ENCODE measurements around the gene BSCL2.
A peak's percentile ranks its signal among the peaks of the same experiment; 100 is the strongest.

BSCL2 gene

GRCh38 chr11:62648967-62649364 is 58.3 kb downstream of the BSCL2 start:
- POLR2A ChIA-PET = interaction anchor here (2.3 kb wide), 1 partner anchor 17 kb away, joined by 25 read pairs; the partner anchor contains the start of genes C11orf98 and CSKMT
- no peak overlapping the region for H3K4me3 ChIP-seq (ENCODE audit: low read depth, low read length)
- DNase-seq (ENCODE audit: low read depth, low spot score) = no peak
- no peak for TF ChIP-seq CTCF (IDR thresholded peaks at IDR 0.05; ENCODE audit: insufficient read depth, low read length, missing control alignments)
- CTCF ChIA-PET = interaction anchor here (1.4 kb wide), 1 partner anchor 31 kb away, joined by 4 read pairs; no protein-coding TSS in a partner anchor

- TF ChIP-seq CTCF (IDR thresholded peaks at IDR 0.05; ENCODE audit: insufficient read depth, low read length, missing control alignments) = no peak
- DNase-seq (ENCODE audit: low read depth, low spot score) = no peak
- ChIA-PET CTCF (interaction anchor here (1.0 to 1.4 kb wide), 2 partner anchors 31 to 35 kb away, joined by 3 to 4 read pairs; partner anchors contain the start of gene ROM1), POLR2A (interaction anchor here (2.3 kb wide), 1 partner anchor 17 kb away, joined by 25 read pairs; the partner anchor contains the start of genes C11orf98 and CSKMT)
- H3K4me3 ChIP-seq (ENCODE audit: low read depth, low read length) = no peak overlapping the region
These were observed 58.8 kb downstream of the BSCL2 start for GRCh38 chr11:62648185-62648966.

- TF ChIP-seq CTCF (IDR thresholded peaks at IDR 0.05; ENCODE audit: insufficient read depth, low read length, missing control alignments) = no peak
- no peak for DNase-seq (ENCODE audit: low read depth, low spot score)
- H3K4me3 ChIP-seq (ENCODE audit: low read depth, low read length) = no peak overlapping the region
- ChIA-PET POLR2A (interaction anchor here (2.3 kb wide), 1 partner anchor 18 kb away, joined by 25 read pairs; the partner anchor contains the start of genes C11orf98 and CSKMT), CTCF (interaction anchor here (1.0 to 1.2 kb wide), 2 partner anchors 20 to 34 kb away, joined by 3 read pairs; partner anchors contain the start of gene ROM1)
These were observed 59.6 kb downstream of the BSCL2 start for GRCh38 chr11:62647609-62648005.

- CTCF ChIA-PET = interaction anchor here (1.2 to 2.7 kb wide), 2 partner anchors 12 to 21 kb away, joined by 3 to 11 read pairs; no protein-coding TSS in a partner anchor
- 0 out of 2 replicates have a peak overlapping the region, but pooled peaks have one; percentile 2 for H3K4me3 ChIP-seq (ENCODE audit: low read depth, low read length)
- no peak for TF ChIP-seq CTCF (IDR thresholded peaks at IDR 0.05; ENCODE audit: insufficient read depth, low read length, missing control alignments)
- DNase-seq (ENCODE audit: low read depth, low spot score) = no peak
- POLR2A ChIA-PET = interaction anchor here (0.6 to 3.5 kb wide), 7 partner anchors 13 to 209 kb away, joined by 3 to 46 read pairs (median 5); partner anchors contain the start of genes B3GAT3, C11orf98, CSKMT and TUT1
These were observed 60.2 kb downstream of the BSCL2 start for GRCh38 chr11:62646825-62647608.

GRCh38 chr11:62645946-62646824 is 61.0 kb downstream of the BSCL2 start, which contains the start of gene GANAB:
Gene GANAB, minus strand, starts transcription at chr11:62646613. Its CDS starts 14 bp downstream, at chr11:62646599.
- TF ChIP-seq CTCF (IDR thresholded peaks at IDR 0.05; ENCODE audit: insufficient read depth, low read length, missing control alignments) = no peak
- POLR2A ChIA-PET = interaction anchor here (0.6 to 3.5 kb wide), 10 partner anchors 14 to 210 kb away, joined by 3 to 46 read pairs (median 4); partner anchors contain the start of genes B3GAT3, C11orf98, CSKMT and LRRN4CL
- peak; percentile 87 for DNase-seq (ENCODE audit: low read depth, low spot score)
- H3K4me3 ChIP-seq (ENCODE audit: low read depth, low read length) = peak within 1 kb of the TSS; percentile 91
- CTCF ChIA-PET = interaction anchor here (1.0 to 2.7 kb wide), 6 partner anchors 11 to 251 kb away, joined by 3 to 11 read pairs (median 4); partner anchors contain the start of genes C11orf98 and CSKMT

Measured in AG04449 (cell line).